GM10847 (cell line): Measurements from ENCODE around the gene LCP2.

ENCODE experiments used
- POLR2A ChIP-seq: IDR thresholded peaks from 2 replicates; pipeline ENCODE4 v1.6.1; 2011; ENCODE audit not compliant: insufficient read length; ENCODE audit errors: extremely low read depth

LCP2 gene

DNA sequence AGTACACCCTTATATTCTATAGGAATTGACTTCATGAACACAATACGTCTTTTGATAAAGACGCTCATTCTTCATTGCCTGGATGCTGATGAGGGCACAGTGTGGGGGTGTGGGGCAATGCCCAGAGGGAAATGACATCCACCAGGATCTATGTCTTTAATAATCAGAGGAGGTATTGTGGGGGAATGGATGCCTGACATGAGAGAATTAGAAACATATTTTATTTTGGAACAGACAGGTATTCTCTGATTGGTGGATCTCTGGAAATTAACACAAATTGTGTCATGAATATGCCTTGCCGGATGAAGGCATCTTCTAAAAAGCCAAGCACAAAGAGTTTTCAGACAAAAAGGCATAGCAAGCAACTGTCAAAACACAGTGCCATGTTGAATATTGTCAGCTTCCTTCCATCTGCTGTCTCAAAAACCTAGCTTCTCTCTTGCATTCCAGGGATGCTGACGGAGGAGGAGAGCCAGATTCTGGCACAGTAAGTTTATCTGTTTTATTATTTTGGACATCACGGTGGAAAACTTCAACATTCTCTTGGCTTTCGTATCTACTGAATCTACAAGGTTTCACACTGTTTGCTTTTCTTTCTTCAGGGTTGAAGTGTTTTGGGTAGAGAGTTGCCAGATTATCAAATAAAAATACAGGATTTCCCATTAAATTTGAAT is 68.7 kb downstream of the LCP2 start:
- no peak for TF ChIP-seq POLR2A

DNA sequence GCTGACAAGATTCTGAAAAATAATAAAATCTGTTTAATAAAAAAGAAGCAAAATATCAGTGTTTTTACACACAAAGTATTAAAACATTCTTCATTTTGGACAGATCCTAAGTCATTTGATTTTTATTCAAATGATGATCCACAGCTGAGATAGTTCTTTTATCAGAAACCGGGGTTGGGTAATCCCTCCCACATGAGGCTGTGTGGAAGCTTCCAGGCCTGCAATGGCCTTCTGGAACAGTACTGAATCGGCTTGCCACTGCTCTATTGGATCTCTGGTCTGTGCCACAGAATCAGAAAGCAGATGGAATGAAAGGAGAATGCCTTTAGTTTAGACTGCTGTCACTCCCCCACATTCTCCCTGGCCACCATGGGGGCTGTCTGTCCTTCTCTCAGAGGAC is 70.9 kb downstream of the LCP2 start:
- no peak for TF ChIP-seq POLR2A

DNA sequence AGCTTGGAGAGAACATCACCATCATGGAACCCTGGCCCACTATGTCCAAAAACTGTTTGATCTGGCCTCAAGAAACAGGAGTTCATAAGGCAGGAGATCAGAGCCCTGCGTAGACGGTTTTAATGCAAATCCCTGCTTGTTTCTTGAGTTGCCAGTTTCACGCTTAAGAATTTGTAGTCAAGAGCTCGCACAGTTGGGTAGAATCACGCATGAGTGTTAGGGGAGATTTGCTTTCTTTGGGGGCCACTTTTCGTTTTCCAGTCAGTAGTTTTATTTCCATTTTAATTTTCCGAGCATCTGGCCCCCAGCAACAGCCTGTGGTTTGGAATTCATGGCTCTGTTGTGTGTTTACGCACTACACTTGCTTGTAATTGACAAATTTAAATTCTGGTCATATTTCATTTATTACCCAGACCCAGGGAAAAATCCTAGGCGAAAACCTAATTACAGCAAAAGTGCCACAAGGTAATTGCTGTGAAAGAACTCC is 71.4 kb downstream of the LCP2 start:
- TF ChIP-seq POLR2A = no peak

DNA sequence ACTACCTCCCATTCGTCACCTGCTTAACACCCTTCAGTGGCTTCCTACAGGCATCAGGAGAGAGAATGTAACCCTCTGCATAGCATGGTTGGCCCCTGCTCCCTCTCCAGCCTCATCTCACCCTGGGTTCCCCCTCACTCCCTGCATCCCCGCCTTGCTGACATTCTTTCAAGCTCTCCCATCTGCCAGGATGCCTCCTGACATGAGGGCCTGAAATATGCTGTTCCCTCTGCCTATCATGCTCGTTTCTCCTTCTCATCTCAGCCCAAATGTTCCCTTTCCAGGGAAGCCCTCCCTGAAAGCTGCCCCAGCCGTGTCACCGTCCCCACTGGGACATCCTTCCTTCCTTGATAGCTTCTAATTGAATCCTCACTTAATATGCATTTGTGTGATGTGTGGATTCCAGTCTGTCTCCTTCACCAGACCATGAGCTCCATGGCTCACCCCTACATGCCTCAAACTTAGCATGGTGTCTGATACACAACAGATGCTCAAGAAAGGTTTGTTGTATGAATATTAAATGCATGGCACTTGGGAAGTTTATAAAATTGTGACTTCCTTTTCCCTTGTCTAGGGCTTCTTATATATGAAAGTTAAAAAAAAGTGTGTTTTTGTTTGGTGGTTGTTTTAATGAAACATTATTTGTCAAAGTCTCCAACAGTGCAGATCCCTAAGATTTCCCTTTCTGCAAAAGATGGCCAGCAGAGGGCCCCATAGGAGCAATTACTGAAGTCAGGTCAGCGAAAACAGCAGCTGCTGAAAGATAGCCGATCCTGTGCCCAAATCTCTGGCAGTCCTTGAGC is 72.0 kb downstream of the LCP2 start:
- no peak for TF ChIP-seq POLR2A

DNA sequence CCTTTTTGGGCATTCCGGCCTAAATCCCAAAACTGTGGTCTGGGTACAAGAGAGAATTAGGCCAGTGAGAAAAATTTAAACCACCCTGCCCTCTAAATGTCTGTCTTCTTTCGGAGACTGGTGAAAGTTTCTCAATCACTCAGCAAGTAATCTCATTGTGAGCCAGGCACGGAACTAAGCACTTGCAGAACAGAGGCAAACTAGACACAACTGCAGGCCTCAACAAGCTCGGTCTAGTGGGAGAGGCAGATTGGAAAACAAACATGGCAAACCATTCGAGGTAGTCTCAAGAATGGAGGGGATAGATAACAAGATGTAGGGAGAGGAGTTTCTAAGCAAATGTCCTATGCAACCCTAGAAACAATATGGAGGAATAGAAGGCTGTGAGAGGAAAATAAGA is 73.7 kb downstream of the LCP2 start:
- no peak for TF ChIP-seq POLR2A

DNA sequence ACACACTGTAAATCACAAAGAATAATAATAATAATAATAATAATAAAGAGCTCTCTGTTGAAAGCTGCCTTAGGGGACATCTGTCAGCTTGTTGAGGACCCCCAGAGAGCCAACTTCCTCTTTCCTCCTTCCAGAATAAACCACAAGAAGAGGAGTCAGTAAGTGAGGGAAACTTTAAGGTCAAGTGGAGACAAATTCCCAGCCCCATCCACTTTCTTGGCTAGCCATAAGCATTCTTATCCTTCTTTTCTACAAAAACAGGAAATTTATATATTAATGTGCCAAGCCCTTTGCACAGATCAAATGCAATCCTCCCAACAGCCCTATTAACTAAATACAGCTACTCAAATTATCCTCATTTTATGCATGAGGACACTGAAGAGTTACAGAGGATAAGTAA is 74.2 kb downstream of the LCP2 start:
- TF ChIP-seq POLR2A = no peak

DNA sequence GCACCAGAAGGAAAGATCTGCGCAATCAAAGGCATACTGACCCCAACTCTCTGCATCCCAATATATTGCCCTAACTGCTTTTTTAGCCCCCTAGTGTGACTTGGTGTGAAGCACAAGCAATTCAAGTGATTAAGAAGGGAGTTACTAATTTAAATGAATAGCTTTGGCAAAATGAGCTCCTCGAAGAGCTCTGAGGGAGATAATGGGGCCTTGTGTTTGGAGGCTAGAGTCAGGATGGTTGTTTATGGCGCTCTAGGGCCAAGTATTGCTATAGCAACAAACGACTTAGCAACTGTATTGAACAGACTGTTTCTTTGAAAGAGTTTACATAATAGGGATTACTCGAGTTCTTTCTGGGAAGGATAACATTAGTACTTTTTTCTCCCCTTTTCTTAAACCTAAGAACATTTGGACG is 76.2 kb downstream of the LCP2 start:
- TF ChIP-seq POLR2A = no peak

DNA sequence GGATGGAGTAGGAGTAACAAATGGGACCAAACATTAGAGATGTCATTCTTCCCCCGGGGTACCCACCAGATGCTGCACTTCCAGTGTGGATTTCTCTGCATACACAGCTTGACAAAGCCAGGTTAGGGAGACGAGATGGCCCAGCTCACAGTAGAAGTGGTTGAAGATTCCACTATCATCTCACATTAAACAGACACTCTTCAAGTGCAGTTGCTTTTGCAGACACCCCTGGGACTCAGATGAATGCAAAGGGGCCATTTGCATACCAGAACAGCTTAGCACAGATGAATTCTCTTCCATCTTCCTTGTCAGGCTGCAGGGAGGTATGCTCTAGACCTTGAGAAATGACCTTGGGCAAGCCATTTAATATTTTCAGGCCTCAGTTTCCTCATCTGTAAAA is 77.4 kb downstream of the LCP2 start:
- no peak for TF ChIP-seq POLR2A

DNA sequence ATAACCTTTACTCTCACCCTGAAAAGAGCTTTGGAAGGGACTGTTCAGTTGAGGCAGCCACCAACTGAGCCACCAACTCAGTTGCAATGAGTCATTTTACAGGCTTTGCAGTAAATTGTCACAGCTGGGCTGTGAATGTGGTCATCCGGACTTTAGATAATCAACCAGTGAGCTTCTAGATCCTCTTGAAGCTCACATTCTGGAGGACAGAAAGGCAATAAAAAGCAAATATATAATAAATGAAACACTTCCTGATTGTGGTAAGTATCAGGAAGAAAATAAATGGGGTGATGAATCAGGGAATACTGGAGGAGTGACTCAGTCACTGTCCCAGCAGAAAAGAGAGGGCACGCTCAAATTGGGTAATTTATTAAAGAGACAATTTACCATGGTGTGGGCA is 78.0 kb downstream of the LCP2 start:
- TF ChIP-seq POLR2A = no peak

DNA sequence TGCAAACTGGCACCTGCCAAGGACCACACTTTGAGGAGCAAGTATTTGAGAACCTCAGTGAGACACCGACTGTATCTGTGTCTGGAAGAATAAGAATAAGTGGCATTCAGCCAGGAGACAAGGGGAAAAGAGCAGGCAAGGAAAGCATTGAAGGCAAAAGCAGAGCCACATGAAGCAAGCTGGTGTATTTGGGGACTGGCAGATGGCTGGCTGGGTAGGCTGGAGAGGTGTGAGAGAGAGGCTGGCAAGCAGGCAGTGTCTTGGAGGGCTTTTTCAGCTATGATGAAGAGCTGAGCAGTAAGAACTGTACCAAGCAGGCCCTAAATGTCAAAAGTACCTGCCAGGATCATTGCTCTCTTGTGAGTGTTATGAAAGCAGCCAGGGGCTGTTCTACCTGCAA is 78.9 kb downstream of the LCP2 start:
- TF ChIP-seq POLR2A = no peak

DNA sequence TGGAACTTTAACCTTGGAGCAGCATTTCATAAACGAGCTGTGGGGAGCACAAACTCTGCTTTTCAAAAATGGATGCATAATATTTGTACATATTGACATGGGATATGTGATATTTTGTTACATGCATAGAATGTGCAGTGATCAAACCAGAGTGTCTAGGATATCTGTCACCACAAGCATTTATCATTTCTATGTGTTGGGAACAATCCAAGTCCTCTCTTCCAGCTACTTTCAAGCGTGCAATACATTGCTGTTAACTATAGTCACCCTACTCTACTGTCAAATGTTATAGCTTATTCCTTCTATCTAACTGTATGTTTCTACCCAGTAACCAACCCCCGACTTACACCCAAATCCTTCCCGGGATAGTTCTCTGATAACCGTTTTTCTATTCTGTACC is 79.7 kb downstream of the LCP2 start:
- TF ChIP-seq POLR2A = no peak

DNA sequence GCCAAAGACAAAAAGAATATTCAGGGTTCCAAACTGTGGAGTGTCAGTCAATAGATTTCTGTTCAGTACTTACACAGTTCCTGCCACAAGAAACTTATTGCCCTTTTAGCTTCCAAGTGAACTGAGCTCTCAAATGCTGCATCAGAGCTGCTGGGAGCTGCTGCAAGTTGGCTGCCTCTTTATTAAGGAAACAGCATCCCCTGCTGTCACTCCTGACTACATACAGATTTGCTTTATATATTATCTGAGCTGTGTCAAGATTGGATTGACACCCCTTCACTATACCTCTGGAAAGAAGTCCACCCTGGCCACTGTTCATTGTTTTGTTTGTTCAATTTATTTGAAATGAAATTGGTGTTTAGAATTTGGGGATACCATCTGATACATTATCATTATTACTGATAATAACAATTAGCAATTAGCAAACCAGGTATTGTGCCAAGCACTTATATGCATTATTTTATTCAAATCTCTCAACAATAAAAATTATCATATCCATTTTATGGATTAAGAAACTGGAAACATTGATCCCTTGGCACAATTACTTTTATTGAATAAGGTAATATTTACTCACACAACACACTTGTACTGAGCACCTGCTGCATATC is 81.2 kb downstream of the LCP2 start:
- no peak for TF ChIP-seq POLR2A

DNA sequence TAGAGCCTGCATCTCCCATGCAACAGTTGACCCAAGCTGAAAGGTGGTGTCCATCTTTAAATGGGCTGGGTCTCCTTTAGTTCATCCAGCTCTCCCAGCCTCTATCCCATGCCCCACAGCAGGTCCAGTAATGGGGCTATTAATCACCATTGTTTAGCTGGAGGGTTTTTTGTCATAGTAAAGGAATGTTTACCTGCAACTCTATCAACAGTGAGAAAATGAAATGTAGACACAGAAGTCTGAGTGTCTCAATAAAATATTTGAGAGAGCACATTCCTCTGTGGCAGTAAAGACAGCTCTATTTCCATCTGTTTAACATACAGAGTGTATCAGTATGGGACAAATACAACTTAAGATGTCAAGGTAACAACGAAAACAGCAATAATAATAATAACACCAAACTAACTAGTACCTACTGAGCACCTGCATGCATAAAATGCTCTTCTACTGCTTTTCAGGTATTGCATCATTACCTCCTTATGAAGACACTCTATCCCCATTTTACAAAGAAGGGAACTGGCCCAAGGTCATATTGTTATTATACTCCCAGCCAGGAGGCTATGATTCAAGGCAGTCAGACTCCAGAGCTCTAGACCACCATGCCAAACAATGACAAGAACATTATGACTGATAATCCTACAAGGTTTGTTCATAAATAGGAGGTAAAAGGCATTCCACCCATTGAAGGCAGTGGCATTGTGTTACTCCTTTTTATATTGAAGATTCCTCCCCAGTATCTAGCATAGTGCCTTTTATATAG is 85.8 kb downstream of the LCP2 start:
- TF ChIP-seq POLR2A = no peak

DNA sequence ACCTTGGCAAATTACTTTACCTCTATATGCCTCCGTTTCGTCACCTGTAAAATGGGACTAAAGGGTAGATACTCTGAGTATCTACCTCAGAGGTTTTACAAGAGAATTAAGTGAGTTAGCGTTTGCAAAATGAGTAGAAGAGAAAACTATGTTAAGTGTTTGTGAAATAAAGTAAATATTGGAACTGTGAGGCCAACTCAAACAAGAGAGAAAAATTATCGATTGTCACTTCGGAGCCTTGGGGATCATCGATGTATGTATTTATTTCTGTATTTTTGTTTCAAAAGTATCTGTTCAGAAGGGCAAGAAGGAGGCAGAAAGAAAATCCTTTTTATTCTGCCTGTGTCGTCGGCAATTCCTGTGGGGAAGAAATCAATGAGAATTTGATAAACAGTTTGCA is 90.6 kb downstream of the LCP2 start:
- TF ChIP-seq POLR2A = no peak

DNA sequence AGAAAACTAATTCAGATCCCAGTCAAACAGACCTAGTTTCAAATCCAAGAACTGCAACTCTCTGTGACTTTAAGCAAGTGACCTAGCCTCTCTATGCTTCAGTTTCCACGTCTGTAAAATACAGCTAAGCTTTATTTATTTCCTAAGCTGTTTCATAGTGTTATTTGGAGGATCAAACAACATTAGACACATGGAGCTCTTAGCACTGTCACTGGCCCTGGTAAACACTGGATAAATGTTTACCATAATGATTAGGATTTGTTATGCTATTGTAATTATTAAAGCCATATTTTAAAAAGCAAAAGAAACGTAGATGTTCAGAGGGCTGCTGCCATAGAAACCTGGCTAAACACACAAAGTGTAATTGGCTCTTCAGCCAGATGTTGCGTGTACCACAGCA is 91.4 kb downstream of the LCP2 start:
- TF ChIP-seq POLR2A = no peak
